Osteoblast (primary cell): ENCODE data around the gene CLSTN2. TPM values are rescaled to one million over a fixed set of nuclear protein-coding genes. Genes with fewer than 3 reads are reported as not detected.

Experiments
- DNase-seq: peaks from one replicate; pipeline ENCODE4 v3.0.0; 2011; ENCODE audit warnings: low spot score, mixed read lengths; ENCODE audit not compliant: insufficient read length; ENCODE audit errors: missing footprints
- H2AFZ ChIP-seq: 2 replicates; pipeline ENCODE4 v1.6.0; 2011; ENCODE audit warnings: mild to moderate bottlenecking, low read length
- H3K27ac ChIP-seq: 2 replicates; pipeline ENCODE4 v1.5.1; 2011; ENCODE audit warnings: mild to moderate bottlenecking, low read depth, low read length, moderate library complexity
- H3K27me3 ChIP-seq: 2 replicates; pipeline ENCODE4 v1.6.0; 2012; ENCODE audit warnings: mild to moderate bottlenecking, control low read depth, inconsistent platforms, low read length, moderate library complexity; ENCODE audit not compliant: insufficient read depth
- H3K36me3 ChIP-seq: 2 replicates; pipeline ENCODE4 v1.5.1; 2011; ENCODE audit warnings: mild to moderate bottlenecking, low read length, control low read depth, moderate library complexity; ENCODE audit not compliant: insufficient read depth
- H3K4me1 ChIP-seq: 2 replicates; pipeline ENCODE4 v1.5.1; 2011; ENCODE audit warnings: mild to moderate bottlenecking, low read length, control low read depth, moderate library complexity; ENCODE audit not compliant: insufficient read depth
- H3K4me2 ChIP-seq: 2 replicates; pipeline ENCODE4 v1.6.0; 2011; ENCODE audit warnings: mild to moderate bottlenecking, low read length; ENCODE audit not compliant: insufficient read depth
- H3K4me3 ChIP-seq: fragments of 200-600 bp; sonication (generic); 3 replicates; pipeline ENCODE4 v1.5.1; 2012; ENCODE audit warnings: mild to moderate bottlenecking, low read length, inconsistent platforms; ENCODE audit not compliant: insufficient read depth
- H3K79me2 ChIP-seq: 2 replicates; pipeline ENCODE4 v1.6.0; 2012; ENCODE audit warnings: mild to moderate bottlenecking, low read length, control low read depth, inconsistent platforms; ENCODE audit not compliant: insufficient read depth
- H3K9me3 ChIP-seq: 2 replicates; pipeline ENCODE4 v1.5.1; 2011; ENCODE audit warnings: low read depth, low read length, control low read depth
- H4K20me1 ChIP-seq: 2 replicates; pipeline ENCODE4 v1.6.0; 2012; ENCODE audit warnings: mild to moderate bottlenecking, low read length, control low read depth; ENCODE audit not compliant: insufficient read depth
- total RNA-seq: library from RNA; depleted of rRNA; stranded (reverse); fragments of >200 nt; gene quantifications from 2 replicates; pipeline ENCODE4 v1.2.3, GENCODE V29; 2012
- TF ChIP-seq, protein P1 (sequence below): IDR thresholded peaks from 2 replicates; pipeline ENCODE4 v1.5.1; 2011; ENCODE audit warnings: mild to moderate bottlenecking, low read depth, low read length, moderate library complexity; ENCODE audit errors: extremely low read depth

Gene CLSTN2
- total RNA-seq, 1 donor: under 0.01 TPM

DNA sequence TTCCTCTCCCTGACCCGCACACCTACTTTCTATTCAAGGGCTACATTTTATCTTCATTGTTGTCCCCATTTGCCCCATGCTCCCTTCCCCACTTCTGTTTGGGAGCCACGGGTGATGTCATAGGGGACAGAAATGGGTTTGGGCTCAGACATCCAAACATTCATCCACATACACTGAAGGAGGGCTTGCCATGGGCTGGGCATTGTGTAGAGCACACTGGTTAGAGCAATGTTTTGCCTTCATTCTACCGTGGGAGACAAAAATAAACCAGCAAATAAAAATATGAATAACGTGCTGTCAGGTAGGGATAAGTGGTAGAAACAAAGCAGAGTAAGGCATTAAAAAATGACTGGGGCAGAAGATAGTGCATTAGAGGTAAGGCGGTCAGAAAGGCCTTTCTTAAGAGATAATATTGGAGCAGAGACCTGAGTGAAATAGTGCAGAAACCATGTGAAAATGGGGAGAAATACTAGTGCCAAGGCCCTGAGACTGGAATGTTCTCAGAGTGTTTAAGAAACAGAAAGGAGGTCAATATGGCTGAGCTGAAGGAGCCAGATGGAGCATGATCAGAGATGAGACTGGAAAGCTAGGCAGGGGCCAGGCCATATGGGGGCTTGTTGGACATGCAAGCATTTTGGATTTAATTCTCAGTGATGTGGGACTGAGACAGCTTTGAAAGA lies 40.9 kb upstream of the CLSTN2 start:
- TF ChIP-seq, protein P1, sequence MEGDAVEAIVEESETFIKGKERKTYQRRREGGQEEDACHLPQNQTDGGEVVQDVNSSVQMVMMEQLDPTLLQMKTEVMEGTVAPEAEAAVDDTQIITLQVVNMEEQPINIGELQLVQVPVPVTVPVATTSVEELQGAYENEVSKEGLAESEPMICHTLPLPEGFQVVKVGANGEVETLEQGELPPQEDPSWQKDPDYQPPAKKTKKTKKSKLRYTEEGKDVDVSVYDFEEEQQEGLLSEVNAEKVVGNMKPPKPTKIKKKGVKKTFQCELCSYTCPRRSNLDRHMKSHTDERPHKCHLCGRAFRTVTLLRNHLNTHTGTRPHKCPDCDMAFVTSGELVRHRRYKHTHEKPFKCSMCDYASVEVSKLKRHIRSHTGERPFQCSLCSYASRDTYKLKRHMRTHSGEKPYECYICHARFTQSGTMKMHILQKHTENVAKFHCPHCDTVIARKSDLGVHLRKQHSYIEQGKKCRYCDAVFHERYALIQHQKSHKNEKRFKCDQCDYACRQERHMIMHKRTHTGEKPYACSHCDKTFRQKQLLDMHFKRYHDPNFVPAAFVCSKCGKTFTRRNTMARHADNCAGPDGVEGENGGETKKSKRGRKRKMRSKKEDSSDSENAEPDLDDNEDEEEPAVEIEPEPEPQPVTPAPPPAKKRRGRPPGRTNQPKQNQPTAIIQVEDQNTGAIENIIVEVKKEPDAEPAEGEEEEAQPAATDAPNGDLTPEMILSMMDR: no peak
- Histone ChIP-seq H3K4me3 (no peak overlapping the region), H4K20me1 (no peaks in the 10 kb centered on the region), H3K36me3 (no peaks in the 10 kb centered on the region), H3K4me1 (no peaks in the 10 kb centered on the region), H2AFZ (no peak overlapping the region), H3K27ac (no peak overlapping the region), H3K79me2 (no peaks in the 10 kb centered on the region), H3K9me3 (no peaks in the 10 kb centered on the region), H3K27me3 (no peaks in the 10 kb centered on the region), H3K4me2 (no peak overlapping the region)
- DNase-seq: no peak

DNA sequence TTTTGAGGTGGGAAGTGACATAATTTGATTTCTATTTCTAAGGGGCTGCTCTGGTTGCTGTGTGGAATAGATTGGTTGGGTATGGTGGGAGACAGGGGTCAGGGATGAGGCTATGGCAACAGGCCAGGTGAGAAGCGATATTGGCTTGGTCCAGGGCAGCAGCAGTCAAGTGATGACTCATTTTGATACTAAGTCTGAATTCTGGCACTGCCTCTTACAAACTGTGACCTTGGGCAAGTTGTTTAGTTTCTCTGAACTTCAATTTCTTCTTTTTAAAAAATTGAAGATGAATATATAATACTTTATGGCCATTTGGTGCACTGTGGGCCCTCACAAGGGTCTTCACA lies 40.4 kb upstream of the CLSTN2 start:
- Histone ChIP-seq H4K20me1 (no peaks in the 10 kb centered on the region), H3K36me3 (no peaks in the 10 kb centered on the region), H3K4me1 (no peaks in the 10 kb centered on the region), H3K9me3 (no peaks in the 10 kb centered on the region), H3K79me2 (no peaks in the 10 kb centered on the region), H3K27me3 (no peaks in the 10 kb centered on the region), H3K27ac (no peak overlapping the region), H2AFZ (no peak overlapping the region), H3K4me3 (no peak overlapping the region), H3K4me2 (no peak overlapping the region)
- DNase-seq: no peak
- TF ChIP-seq, protein P1: no peak

DNA sequence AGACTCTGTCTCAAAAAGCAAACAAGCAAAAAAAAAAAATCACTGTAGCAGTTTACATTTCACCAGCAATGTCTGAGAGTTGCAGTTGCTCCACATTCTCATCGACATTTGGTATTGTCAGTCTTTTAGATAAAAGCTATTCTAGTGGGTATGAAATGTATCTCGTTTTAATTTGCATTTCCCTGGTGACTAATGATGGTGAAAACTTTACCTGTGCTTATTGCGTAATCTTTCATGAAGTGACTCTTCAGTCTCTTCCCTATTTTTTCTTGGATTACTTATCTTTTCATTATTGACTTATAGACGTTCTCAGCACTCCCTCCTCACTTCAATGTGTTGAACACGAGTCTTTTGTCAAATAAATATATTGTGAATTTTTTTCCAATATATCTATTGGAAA lies 37.2 kb upstream of the CLSTN2 start:
- Histone ChIP-seq H3K4me2 (no peak overlapping the region), H3K4me3 (no peak overlapping the region), H3K36me3 (no peaks in the 10 kb centered on the region), H2AFZ (no peak overlapping the region), H3K27ac (no peak overlapping the region), H3K4me1 (no peaks in the 10 kb centered on the region), H3K9me3 (no peaks in the 10 kb centered on the region), H3K27me3 (no peaks in the 10 kb centered on the region), H3K79me2 (no peaks in the 10 kb centered on the region), H4K20me1 (no peaks in the 10 kb centered on the region)
- DNase-seq: no peak
- TF ChIP-seq, protein P1: no peak

DNA sequence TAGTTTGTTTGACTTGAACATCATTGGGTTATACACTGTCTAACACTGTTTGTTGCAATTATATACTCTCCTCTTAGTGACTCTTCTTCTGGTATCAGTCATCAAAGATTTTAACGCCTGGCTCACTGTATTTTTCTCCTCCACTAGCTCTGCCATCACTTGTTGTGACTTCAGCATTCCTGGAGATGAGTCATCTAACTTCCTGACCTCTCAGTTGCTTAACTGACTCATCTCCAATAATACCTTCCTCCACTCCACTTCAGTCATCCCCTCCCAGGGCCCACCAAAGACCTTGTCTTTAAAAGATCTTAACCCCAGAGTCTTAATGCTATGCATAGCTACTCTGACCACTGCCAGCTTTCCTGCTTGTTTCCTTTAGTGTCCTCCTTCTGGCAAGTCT lies 28.6 kb upstream of the CLSTN2 start:
- H3K27me3 ChIP-seq: no peaks in the 10 kb centered on the region
- H3K4me3 ChIP-seq: no peak overlapping the region
- no peaks in the 10 kb centered on the region for H3K4me1 ChIP-seq
- H3K4me2 ChIP-seq: no peak overlapping the region
- TF ChIP-seq, protein P1: no peak
- no peak for DNase-seq
- H4K20me1 ChIP-seq: no peaks in the 10 kb centered on the region
- no peak overlapping the region for H2AFZ ChIP-seq
- H3K9me3 ChIP-seq: no peaks in the 10 kb centered on the region
- no peaks in the 10 kb centered on the region for H3K36me3 ChIP-seq
- no peak overlapping the region for H3K27ac ChIP-seq
- H3K79me2 ChIP-seq: no peaks in the 10 kb centered on the region
